ENCODE results near the gene PRKAG2.
A peak's percentile ranks its signal among the peaks of the same experiment; 100 is the strongest.

DNA sequence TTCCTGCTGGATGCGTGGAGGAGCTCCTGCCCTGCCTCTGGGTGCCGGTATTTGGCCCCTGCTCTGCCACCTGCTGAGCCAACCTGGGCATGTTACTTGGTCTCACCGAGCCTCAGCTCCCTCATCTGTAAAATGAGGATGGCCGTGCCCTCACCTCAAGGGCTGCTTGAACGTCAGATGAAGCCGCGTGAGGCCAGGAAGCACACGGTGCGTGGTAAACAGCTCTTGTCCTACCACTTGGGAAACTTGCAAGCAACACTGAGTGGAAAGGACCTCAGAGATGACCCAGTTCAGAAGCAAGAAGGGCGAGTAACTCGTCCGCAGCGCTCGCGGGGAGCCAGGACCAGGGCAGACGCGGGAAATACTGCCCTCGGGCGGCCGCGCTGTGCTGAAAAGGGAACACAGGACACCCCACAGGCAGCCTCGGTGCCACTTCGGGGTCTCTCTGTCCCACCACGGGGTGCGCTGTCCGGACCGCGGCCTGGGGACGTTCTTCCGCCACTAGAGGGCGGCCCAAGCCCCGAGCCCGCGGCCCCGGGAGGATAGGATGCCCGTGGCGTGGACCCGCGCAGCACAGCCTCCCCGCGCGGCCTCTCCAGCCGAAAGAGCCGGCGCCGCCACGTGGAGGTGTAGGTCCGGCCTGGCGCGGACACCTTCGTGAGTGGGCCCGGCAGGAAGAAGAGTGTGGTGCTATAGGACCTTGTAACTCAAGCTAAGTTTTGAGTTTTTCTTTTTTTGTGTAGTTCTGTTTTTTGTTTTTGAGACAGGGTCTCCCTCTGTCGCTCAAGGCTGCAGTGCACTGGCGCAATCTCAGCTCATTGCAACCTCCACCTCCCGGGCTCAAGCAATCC is 94.1 kb downstream of the PRKAG2 start:
- TF ChIP-seq CTCF (IDR thresholded peaks at IDR 0.05), result peak; percentile 98
- TF ChIP-seq, protein P1, sequence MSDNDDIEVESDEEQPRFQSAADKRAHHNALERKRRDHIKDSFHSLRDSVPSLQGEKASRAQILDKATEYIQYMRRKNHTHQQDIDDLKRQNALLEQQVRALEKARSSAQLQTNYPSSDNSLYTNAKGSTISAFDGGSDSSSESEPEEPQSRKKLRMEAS (IDR thresholded peaks at IDR 0.05; ENCODE audit: low read depth), result peak; percentile 53; the same call in 1 of the 2 replicates
- TF ChIP-seq POLR2AphosphoS5 (IDR thresholded peaks at IDR 0.05; ENCODE audit: low read depth, low read length), result no peak
- no peak for TF ChIP-seq YY1 (IDR thresholded peaks at IDR 0.05; ENCODE audit: low read depth)
- TF ChIP-seq GATA2 (CRISPR knock-in tag; IDR thresholded peaks at IDR 0.05), result no peak
